ENCODE data around the gene L1CAM. TPM values are rescaled to one million over a fixed set of nuclear protein-coding genes. Genes with fewer than 3 reads are reported as not detected.

L1CAM gene
- total RNA-seq, 2 donors from 2014 or later: 4.3 to 9.2 TPM

DNA sequence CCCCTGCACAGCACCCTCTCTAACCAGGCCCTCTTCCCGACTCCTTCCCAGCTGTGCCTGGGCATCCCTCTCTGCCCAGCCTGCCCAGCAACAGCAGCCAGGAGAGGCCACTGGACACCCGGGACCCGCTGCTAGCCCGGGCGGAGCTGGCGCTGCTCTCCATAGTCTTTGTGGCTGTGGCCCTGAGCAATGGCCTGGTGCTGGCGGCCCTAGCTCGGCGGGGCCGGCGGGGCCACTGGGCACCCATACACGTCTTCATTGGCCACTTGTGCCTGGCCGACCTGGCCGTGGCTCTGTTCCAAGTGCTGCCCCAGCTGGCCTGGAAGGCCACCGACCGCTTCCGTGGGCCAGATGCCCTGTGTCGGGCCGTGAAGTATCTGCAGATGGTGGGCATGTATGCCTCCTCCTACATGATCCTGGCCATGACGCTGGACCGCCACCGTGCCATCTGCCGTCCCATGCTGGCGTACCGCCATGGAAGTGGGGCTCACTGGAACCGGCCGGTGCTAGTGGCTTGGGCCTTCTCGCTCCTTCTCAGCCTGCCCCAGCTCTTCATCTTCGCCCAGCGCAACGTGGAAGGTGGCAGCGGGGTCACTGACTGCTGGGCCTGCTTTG, 19.6 kb upstream of the L1CAM start:
- ATAC-seq: no peak
- intact Hi-C loops (cut with DNase I): no loop called here
- no peak for DNase-seq

DNA sequence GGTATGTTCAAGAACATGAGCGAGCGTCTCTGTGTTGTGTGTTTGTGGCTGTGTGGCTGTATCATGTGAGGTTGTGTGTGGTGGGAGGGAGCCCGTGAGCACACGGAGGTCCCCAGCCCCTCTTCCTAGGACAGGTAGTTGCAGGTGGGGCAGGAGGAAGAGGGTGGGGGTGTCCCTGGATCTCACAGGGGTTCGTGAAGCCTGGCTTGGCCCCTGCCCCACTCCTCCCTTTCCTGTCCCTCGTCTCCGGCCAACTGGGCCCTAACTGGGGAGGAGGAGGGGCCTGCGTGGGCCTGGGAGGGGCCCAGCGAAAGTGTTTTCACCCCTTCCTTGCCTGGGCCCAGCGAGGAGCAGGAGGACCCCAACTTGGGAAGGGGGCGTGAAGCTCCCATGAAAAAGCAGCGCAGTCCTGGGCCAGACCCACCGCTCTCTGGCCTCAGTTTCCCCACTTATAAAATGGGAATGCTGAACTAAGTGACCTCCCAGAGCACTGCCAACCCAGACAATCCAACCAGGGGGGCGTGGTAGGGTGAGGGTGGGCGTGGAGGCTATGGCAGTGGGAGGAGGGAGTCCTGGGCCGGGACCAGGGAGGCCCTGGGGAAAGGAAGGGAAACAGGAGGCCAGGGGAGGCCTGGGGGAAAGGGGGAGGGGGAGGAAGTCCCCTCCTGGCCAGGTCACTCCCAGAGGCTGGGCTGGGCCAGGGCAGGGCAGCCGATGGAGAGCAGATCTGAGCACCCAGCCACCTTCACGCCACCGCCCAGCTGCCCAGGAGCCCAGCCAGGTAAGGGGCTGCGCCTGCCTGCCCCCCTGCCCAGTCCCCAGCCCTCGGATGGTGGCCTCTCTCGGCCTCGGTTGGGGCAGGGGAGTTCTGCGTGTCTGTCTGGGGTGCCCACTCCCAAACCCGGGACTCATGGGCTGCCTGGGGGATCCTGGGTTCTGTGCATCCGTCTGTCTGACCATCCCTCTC, 18.3 kb upstream of the L1CAM start, which contains the start of gene AVPR2:
TSS of gene AVPR2 (plus strand) at position 683 of the 967 bp plus-strand sequence. CDS start 473 bp downstream, outside the sequence.
- intact Hi-C loops (cut with DNase I): no loop called here
- DNase-seq (no peak), ATAC-seq (peak; percentile 27 to 43)

- intact Hi-C loops (cut with DNase I): no loop called here
- DNase-seq (no peak), ATAC-seq (peak; percentile 39 to 44)
Observed at GRCh38 chrX:153903238-153903980, 17.4 kb upstream of the L1CAM start.

DNA sequence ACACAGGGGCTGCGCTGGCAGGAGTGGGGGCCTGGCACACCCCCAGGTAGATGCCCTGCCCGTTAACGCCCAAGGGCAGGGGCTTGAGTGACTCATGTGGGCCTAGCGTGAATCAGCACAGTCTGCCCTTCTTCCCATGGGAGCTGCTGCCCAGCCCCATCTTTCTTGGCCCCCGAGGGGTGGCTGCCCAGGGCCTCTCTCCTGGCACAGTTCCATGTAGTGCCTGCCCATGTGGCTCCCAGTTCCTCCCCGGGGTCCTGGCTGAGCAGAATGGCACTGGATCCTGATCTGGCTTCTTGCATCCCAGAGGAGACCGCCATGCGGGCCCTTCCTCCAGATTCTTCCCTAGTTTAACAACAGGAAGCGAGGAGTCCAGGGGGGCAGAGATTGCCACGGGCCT, 16.4 kb upstream of the L1CAM start:
- no peak for DNase-seq
- no peak for ATAC-seq
- intact Hi-C loops (cut with DNase I): no loop called here

DNA sequence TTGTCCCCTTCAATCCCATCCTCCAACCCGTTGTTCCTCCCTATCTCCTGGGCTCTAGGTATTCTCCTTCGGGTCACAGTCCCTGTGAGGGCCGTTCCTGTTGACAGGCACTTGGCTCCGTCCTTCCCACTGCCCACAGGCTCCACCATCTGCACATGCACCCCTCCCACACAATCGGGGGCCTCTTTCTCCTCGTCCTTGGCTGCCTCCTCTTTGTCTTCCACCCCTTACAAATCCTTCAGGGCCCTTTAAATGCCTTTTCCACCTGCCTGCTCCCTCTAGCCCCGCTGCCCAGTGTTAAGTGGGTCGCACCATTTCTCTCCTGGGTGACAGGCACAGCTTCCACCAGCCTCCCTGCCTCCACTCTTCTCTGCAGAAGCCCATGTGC, 15.8 kb upstream of the L1CAM start:
- DNase-seq (no peak), ATAC-seq (no peak)
- intact Hi-C loops (cut with DNase I): no loop called here

DNA sequence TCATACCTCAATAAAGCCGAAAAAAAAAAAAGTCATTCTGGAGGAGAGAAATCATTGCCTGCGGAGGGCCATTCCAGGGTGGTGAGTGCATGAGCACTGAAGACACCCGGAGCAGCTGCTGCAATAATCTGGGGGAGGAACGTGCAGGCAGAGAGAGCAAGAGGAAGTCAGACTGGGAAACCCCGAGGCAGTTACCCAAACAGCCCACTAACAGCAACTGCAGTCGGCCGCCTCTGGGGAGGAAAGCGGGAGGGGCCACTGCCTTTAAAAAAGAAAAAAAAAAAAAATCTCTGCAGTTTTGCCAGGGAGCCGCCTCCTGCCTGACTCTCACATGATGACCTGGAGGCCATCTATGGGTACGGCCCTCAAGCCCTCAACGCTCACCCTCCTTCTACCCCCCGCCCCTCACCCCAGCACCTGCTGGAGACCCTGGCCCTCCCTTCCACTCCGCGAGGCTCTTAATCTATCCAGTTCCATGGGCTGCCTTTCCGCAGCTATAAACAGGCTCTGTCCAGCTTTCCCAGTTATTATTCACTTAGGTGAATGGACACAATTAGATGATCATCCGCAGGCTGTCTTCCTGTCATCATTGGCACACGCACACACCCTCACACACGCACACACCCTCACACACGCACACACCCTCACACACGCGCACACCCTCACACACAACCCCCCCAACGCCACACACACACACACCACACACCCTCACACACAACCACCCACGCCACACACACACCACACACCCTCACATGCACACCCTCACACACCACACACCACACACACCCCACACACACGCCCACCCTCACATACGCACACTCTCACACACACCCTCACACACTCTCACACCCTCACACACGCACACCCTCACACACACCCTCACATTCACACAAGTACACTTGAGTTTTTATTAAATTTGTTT, 15.1 kb upstream of the L1CAM start:
- ATAC-seq (peak; percentile 61 to 69), DNase-seq (peak; percentile 63)
- intact Hi-C loops (cut with DNase I): no loop called here

DNA sequence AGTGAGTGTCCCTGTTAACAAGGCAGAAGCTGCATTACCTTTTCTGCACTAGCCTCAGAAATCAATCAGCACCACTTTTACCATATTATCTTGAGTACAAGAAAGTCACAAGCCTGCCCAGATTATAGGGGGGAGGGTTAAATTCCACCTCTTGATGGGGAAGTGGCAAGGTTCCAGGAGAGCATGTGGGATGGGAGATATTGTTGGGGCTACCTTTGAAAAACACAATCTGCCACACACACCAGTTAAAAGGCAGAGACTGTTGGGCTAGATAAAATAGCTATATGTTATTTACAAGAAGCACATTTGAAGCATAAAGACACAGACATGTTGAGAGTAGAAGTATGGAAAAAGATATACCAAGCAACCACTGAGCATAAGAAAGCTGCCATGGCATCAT, 11.9 kb upstream of the L1CAM start:
- ATAC-seq (no peak), DNase-seq (no peak)
- intact Hi-C loops (cut with DNase I): no loop called here

DNA sequence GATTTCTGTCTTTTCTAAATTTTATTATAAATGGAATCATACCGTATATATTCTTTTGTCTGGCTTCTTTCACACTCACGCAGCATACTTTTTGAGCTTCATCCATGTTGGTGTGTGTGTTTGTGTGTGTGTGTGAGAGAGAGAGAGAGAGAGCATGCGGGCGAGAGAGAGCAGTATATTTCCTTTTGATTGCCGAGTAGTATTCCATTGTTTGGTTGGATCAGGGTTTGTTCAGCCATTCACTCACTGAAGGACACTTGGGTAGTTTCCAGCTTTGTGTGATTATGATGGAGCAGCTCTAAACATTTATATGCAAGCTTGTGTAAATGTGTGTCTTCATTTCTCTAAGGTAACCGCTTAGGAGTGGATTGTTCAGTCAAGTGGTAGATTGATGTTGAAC, 3.1 kb upstream of the L1CAM start:
- no peak for ATAC-seq

GRCh38 chrX:153888344-153888743, 2.4 kb upstream of the L1CAM start:
- DNase-seq (no peak), ATAC-seq (no peak)
- intact Hi-C loops (cut with DNase I): no loop called here

More for the DNA sequence above, 3.1 kb upstream of the L1CAM start:
- intact Hi-C loops (cut with DNase I): no loop called here
- no peak for DNase-seq

DNA sequence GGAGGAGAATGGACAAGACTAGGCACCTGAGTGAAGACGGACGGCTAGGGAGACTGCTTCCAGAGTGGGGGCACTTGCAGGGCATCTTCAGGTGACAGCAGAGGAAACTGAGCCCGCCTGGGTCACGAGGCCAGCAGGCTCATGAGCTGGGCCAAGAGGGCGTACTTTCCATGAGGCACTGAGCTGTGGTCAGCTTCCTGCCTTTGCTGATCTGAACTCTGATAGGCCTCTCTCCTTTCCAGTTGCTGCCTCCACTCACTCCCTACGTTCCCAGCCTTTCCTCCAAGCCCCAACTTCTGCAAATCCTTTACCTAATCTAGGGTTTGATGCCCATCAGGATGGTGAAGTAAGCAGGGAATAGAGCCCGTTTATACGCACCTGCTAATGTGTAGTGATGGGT, 1.4 kb upstream of the L1CAM start:
- no peak for ATAC-seq
- intact Hi-C loops (cut with DNase I): no loop called here
- no peak for DNase-seq

- intact Hi-C loops (cut with DNase I): no loop called here
- ATAC-seq: no peak
- DNase-seq: no peak
Observed at GRCh38 chrX:153886915-153887314, 942 bp upstream of the L1CAM start.

DNA sequence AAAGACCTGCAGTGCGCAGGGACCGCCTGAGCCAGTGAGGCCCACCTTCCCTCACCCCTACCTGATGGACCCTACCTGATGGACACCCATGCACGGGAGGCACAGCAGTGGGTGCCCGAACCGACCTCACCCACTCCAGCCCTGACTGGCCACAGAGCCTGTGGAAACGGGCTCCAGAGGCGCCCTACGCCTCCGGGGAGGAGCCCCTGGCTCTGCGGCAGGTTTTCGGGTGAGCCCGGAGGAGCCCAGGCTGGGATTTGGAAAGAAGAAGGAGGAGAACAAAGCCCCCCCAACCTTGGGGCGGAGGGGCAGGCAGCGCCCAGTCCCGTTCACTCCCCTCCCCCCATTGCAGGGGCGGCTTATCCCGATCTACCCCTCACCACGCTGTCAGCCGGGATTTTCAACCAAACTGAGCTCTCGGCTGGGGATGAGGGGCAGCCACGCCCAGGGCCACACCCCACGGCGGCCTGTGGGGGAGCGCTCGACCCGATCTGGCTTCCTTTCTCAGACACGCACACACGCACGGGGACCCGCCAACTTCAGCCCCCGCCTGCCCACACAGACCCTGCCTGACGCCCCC, 675 bp downstream of the L1CAM start:
- intact Hi-C loops (cut with DNase I): no loop called here
- ATAC-seq (no peak), DNase-seq (no peak)

DNA sequence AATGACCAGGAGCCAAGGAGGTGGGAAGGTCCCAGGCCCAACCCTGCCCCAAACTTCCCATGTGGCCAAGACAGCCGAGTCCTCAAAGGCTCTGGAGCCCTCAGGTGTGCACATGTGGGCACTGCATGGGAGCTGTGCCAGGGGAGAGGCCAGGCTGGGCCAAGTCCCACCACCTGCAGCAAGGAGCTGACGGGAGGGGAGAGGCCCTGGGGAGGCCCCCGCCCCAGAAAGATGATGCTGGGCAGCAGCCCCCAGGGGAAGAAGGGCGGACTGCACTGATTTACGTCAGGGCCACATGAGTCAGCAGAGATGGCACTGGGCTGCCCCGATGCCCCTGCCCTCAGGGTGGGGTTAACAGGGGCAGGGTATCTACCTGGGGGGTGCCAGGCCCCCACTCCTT, 1.4 kb downstream of the L1CAM start:
- intact Hi-C loops (cut with DNase I): no loop called here
- ATAC-seq: no peak
- DNase-seq: no peak

DNA sequence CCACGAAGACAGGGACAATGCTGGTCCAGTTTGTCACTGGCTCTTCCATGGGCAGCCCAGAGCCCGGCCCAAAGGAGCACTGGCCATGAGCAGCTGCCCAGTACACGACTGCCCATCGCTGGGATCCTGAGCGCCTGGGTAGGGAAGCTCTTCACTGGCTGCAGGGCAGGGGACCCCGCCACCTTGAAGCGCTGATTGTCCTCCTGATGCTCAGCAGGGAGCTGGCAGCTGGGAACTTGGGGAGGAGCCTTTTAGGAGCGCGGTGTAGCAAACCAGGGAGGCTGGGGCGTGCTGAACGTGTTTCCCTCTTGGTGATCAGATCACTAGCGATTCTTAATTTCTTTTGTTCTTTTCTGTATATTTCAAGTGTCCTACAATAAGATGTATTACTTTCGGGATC, 1.8 kb downstream of the L1CAM start:
- intact Hi-C loops (cut with DNase I): no loop called here
- DNase-seq (no peak), ATAC-seq (no peak)

DNA sequence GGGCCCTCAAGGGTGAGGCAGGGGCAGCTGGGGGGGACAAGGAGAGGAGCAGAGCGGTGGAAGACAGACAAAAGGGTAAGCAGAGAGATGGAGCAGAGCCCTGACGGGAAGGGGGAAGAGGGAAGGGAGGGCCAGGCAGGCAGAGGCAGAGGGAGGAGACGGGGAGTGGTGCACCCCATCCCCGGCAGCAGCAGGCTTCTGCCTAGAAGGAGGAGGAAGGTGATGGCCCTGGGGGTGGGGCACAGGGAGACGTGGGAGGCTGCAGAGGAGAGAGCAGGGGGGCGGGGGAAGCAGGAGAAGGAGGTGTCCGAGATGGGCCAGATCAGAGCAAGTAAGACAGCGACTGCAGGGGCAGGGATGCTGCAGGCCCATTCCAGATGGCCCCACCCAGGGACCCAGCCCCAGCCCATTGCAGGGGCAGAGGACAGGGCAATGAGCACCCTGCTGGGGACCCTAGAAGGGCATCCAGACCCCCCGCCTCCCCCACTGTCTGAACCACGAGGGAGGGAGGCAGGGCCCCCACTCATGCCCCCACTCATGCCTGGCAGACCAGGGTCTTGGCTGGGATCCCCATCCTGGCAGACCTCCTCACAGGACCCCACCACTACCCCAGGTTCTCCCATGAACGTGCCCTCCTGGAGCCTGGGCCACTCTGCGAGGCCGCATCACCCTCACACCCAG, 2.7 kb downstream of the L1CAM start:
- ATAC-seq (no peak), DNase-seq (no peak)
- intact Hi-C loops (cut with DNase I): no loop called here

DNA sequence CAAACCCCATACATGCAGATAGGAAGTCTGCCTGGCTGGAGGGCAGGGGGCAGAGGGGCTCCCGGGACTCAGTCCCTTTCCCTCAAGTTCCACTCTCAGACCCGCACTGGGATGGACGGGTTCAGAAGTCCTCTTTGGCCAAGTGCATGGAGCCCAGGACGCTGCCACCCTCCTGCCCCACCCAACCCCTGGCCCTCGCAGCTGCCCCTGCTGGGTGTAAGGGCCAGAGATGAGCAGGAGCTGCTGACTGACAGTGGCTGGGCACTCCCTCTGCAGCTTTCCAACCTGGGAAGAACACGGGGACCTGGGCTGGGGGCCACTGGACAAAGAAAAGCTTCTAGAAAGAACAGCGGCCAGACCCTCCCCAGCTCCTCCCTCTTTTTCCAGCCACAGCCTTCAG, 3.4 kb downstream of the L1CAM start:
- intact Hi-C loops (cut with DNase I): no loop called here
- no peak for DNase-seq
- no peak for ATAC-seq

GRCh38 chrX:153882086-153882498, 3.9 kb downstream of the L1CAM start:
- DNase-seq (no peak), ATAC-seq (peak in 1 of 2 donors; percentile 36)
- intact Hi-C loops (cut with DNase I): no loop called here

DNA sequence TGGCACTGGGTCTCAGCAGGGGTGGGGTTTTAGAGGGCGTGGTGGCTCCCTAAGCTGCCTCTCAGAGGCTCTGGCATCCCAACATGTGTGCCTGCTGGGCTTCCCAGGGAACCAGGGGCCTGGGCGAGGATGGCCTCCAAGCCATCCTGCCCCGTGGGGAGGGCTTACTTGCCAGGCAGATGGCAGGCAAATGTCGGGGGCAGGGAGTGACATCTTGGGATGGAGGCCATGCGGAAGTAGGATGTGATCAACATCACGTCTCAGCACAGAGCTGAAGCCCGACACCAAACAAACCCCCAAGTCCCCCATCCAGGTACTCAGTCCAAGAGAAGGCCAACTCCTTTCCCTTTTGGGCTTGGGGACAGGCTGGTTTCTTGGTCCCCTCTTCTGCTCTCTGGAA, 4.7 kb downstream of the L1CAM start:
- DNase-seq: peak; percentile 5
- ATAC-seq: no peak
- intact Hi-C loops (cut with DNase I): no loop called here

Measured in left cardiac atrium (tissue), 4 donors.